GM21515 (cell line): Measurements from ENCODE around the gene NT5C1B.
A peak's percentile ranks its signal among the peaks of the same experiment; 100 is the strongest.

Experiments
- ATAC-seq: cut with Tn5 transposase; IDR thresholded peaks from one replicate; pipeline ENCODE4 v1.9.1; 2021; ENCODE audit not compliant: unreplicated experiment

The NT5C1B gene

GRCh38 chr2:18551623-18552022 lies 37.7 kb downstream of the NT5C1B start:
- ATAC-seq, result no peak

- ATAC-seq, result no peak
Measured at GRCh38 chr2:18551169-18551568, 38.2 kb downstream of the NT5C1B start.

GRCh38 chr2:18550433-18550832 lies 38.9 kb downstream of the NT5C1B start:
- no peak for ATAC-seq

- ATAC-seq, result no peak
Measured at GRCh38 chr2:18549083-18549482, 40.3 kb downstream of the NT5C1B start.

GRCh38 chr2:18548621-18549020 lies 40.7 kb downstream of the NT5C1B start:
- no peak for ATAC-seq

DNA sequence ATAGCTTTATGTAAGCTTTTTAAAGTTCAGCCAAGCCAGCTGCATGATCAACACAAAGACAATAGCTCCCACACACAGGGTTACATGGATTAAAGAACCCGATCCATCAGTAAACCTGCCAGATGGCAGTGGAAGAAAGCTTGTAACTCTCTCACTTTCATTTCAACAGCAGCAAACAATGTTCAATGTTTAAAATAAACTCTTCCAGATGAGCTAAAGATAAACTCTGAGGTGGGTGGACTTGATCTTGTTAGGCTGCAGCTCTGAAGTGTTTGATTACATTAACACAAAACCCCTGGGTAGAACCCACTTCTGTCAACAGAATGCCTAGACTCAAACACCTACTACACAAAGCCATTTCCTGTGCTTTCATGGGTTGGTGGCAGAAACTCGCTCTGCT lies 42.8 kb downstream of the NT5C1B start:
- peak; percentile 59 for ATAC-seq

- no peak for ATAC-seq
Measured at GRCh38 chr2:18545384-18545783, 44.0 kb downstream of the NT5C1B start.

DNA sequence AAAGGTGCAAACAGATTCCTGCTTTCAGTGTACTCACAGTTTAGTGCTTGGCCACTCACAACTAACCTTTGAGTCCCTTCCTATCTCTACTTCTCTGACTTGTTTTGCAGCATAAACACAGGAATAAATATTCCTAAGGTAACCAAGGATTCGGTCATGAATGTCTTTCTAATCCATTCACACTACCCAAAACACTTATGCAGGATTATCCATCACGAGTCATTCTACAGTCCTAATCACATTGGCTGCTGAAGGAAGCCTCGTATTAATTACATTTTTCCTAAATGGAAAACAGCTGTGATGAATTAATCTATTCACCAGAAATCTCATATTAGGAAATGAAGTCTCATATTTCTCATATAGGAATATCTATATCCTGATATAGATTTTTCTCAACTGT lies 45.2 kb downstream of the NT5C1B start:
- ATAC-seq, result no peak

- no peak for ATAC-seq
Measured at GRCh38 chr2:18540872-18541271, 48.5 kb downstream of the NT5C1B start.

- ATAC-seq, result no peak
Measured at GRCh38 chr2:18536697-18537096, 52.7 kb downstream of the NT5C1B start.

DNA sequence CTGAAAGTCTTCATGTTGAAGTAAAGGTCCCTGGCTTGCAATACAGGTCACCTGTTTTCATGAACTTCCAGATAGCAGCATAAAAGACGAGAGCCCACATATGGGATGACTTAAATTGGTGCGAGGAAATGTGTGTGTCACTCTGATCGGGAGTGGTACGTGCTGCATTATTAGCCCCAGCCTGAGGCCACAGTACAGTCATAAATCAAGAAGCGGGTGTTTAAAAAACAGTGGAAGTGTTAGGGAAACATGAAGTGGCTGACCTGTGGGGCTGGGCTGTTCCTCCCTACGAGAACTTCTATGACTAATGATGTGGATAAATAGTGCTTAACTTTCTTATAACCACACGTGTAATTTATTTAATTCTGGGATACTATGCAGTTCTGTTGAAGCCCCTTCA lies 53.3 kb downstream of the NT5C1B start:
- ATAC-seq, result no peak

GRCh38 chr2:18531194-18531593 lies 58.2 kb downstream of the NT5C1B start:
- no peak for ATAC-seq

- ATAC-seq, result no peak
Measured at GRCh38 chr2:18527822-18528221, 61.5 kb downstream of the NT5C1B start.

DNA sequence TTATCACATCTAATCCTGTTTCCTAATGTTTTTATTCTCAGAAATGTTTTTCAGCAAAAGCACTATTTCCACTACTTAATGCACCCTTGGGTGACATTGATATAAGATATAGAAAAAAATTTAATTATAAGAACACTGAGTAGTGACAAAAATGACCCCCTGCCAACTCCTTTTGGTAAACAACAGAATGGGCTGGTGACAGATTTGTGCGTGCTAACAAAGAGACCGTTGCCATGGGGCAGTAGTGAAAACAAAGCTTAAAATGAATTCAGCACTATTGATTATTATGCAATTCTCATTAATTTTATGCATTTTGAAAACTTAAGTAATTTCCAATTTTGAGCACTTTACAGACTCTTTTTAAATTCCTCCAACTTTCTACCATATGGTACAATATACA lies 62.0 kb downstream of the NT5C1B start:
- ATAC-seq, result no peak

DNA sequence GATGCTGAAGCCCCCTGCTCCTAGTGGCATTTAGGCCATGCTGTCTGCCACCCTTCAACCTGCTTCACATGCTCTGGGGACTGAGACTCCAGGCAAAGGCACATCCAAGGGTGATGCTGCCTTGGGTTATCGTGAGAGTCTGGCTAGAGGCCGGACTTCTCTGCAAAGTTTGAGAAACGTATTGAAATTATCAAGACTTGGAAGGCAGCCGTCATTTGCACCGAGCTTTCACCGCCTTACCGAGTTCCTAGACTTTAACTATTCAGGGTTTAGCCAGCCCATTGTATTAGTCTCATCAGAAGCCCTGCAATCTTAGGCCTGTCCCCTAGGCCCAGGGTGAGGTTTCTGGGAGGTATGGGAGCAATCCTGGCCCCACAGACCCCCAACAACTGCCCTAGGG lies 62.9 kb downstream of the NT5C1B start:
- ATAC-seq, result no peak

- no peak for ATAC-seq
Measured at GRCh38 chr2:18525852-18526251, 63.5 kb downstream of the NT5C1B start.

GRCh38 chr2:18525236-18525635 lies 64.1 kb downstream of the NT5C1B start:
- no peak for ATAC-seq

DNA sequence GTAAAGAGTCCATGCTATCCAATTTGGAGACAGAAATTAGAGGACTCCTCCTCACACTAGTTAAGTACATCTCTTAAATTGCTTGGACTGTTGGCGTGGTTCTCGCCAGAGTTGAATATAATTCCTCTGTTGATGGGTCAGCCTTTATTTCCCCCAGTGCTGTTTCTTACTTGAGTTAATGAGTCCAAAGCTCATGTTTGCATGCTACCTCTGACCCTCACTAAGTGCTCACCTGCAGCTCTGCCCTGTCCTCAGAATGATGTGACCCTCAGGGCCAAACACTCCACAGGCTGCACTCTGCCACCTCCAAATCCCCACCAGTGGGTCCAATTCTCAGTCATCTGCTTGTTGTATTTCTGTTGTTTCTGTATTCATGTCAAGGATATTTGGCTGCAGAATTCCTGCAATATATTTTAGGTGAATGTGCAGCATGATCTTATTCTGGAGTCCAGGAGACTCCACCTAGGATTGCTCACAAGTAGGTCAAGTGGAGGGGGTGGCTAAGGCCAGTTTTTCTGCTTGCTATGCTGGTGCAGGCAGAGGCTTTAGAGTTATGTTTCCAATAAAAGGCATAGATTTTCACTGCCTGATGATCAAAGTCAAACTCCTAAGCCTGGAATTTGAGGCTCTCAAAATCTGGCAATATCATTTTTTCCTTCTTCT lies 66.8 kb downstream of the NT5C1B start:
- ATAC-seq, result no peak

DNA sequence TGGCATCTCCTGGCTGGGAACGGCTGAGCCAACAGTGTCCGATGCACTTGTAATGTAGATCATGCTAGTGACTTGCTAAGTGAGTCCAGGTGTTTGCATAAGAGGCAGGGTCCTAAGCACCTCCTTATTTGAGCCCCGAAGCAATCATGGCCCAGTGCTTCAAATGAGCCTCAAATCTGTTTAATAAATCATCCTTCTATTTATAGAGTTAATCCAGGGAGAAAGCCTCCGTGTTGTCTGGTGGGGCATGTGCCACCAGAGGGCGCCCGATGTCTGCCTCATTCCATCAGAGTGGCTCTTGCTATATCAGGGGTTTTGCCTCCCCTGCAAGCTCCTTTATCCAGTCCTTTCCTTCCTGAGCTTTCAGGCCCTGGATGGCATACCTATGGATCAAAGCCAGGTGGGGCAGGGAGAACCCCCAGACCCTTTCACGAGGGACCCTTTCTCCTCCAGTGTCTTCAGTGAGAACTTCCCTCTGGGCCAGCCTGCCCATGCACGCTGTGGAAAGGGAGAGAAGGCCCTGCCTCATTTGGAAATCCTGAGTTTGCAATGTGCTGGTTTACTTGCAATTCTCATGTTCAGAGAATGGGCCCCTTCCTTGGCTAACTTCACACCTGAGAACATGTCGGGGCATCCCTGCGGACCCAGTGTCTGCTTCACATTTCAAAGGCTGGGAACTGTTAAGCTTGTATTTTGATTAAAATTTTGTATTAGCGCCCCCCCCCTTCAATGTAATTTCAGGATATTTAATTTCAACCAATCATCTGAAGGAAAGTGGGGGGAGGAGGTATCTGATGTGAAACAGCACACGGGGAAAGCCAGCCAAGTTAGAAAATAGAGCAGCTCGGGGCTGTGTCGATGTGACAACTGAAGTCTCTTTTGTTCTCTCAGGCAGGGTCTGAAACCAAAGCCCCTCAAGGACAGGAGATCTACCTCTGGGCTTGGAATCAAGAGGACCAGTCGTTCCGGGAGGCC lies 68.6 kb downstream of the NT5C1B start:
- ATAC-seq, result peak; percentile 90

- no peak for ATAC-seq
Measured at GRCh38 chr2:18519914-18520450, 69.4 kb downstream of the NT5C1B start.

GRCh38 chr2:18518116-18519111 lies 71.0 kb downstream of the NT5C1B start:
- ATAC-seq, result no peak
